ENCODE results near the gene FGF22. TPM values are rescaled to one million over a fixed set of nuclear protein-coding genes. Genes with fewer than 3 reads are reported as not detected.
A peak's percentile ranks its signal among the peaks of the same experiment; 100 is the strongest.

FGF22 gene
- total RNA-seq, 1 experiment from 2014 or later = not detected

GRCh38 chr19:677601-678436 lies 38.1 kb downstream of the FGF22 start:
- DNase-seq (ENCODE audit: low read depth) = no peak

GRCh38 chr19:678791-679388 lies 39.2 kb downstream of the FGF22 start:
- no peak for DNase-seq (ENCODE audit: low read depth)

- DNase-seq (ENCODE audit: low read depth) = no peak
Observed at GRCh38 chr19:679418-680286, 40.0 kb downstream of the FGF22 start.

GRCh38 chr19:680287-681028 lies 40.8 kb downstream of the FGF22 start:
- DNase-seq (ENCODE audit: low read depth) = peak; percentile 94

- DNase-seq (ENCODE audit: low read depth) = no peak
Observed at GRCh38 chr19:681029-682019, 41.6 kb downstream of the FGF22 start.

GRCh38 chr19:682678-683320 lies 43.1 kb downstream of the FGF22 start:
- DNase-seq (ENCODE audit: low read depth) = no peak

GRCh38 chr19:685454-685931 lies 45.8 kb downstream of the FGF22 start:
- DNase-seq (ENCODE audit: low read depth) = no peak

- no peak for DNase-seq (ENCODE audit: low read depth)
Observed at GRCh38 chr19:686589-687297, 47.1 kb downstream of the FGF22 start.

- no peak for DNase-seq (ENCODE audit: low read depth)
Observed at GRCh38 chr19:687569-688166, 48.0 kb downstream of the FGF22 start.

- no peak for DNase-seq (ENCODE audit: low read depth)
Observed at GRCh38 chr19:688214-688613, 48.5 kb downstream of the FGF22 start.

GRCh38 chr19:688992-689391 lies 49.3 kb downstream of the FGF22 start:
- no peak for DNase-seq (ENCODE audit: low read depth)

- DNase-seq (ENCODE audit: low read depth) = no peak
Observed at GRCh38 chr19:690203-690602, 50.5 kb downstream of the FGF22 start.

Other genes with a start within 250 kb of the FGF22 start
- 0.29 and 0.32 TPM in 2 replicates for gene C2CD4C, start 230.7 kb upstream of the FGF22 start, total RNA-seq (2014; rRNA removed)
- gene SHC2, start 178.8 kb upstream of the FGF22 start, total RNA-seq (2014; rRNA removed) = 0.32 and 0.57 TPM in 2 replicates
- 0.19 and 0.23 TPM in 2 replicates for gene MADCAM1, start 143.4 kb upstream of the FGF22 start, total RNA-seq (2014; rRNA removed)
- gene TPGS1, start 132.4 kb upstream of the FGF22 start, total RNA-seq (2014; rRNA removed) = 84.8 and 85.9 TPM in 2 replicates
- gene CDC34, start 108.1 kb upstream of the FGF22 start, total RNA-seq (2014; rRNA removed) = 64.6 and 69.6 TPM in 2 replicates
- 1.7 TPM in 1 of 2 replicates, not detected in the other for gene GZMM, start 95.8 kb upstream of the FGF22 start, total RNA-seq (2014; rRNA removed)
- 746 and 758 TPM in 2 replicates for gene BSG, start 67.3 kb upstream of the FGF22 start, total RNA-seq (2014; rRNA removed)
- 1.4 and 1.9 TPM in 2 replicates for gene HCN2, start 50.0 kb upstream of the FGF22 start, total RNA-seq (2014; rRNA removed)
- 42.4 and 44.4 TPM in 2 replicates for gene POLRMT, start 6.3 kb upstream of the FGF22 start, total RNA-seq (2014; rRNA removed)
- 73.6 and 88.4 TPM in 2 replicates for gene RNF126, start 23.3 kb downstream of the FGF22 start, total RNA-seq (2014; rRNA removed)
- 125 and 217 TPM in 2 replicates for gene FSTL3, start 36.5 kb downstream of the FGF22 start, total RNA-seq (2014; rRNA removed)
- gene PRSS57, start 55.6 kb downstream of the FGF22 start, total RNA-seq (2014; rRNA removed) = not detected in 2 replicates
- 2.2 and 2.3 TPM in 2 replicates for gene PALM, start 69.1 kb downstream of the FGF22 start, total RNA-seq (2014; rRNA removed)
- gene MISP, start 111.2 kb downstream of the FGF22 start, total RNA-seq (2014; rRNA removed) = 0.46 and 0.58 TPM in 2 replicates
- gene PTBP1, start 157.6 kb downstream of the FGF22 start, total RNA-seq (2014; rRNA removed) = 425 and 475 TPM in 2 replicates
- 0.06 TPM in 1 of 2 replicates, not detected in the other for gene PLPPR3, start 182.1 kb downstream of the FGF22 start, total RNA-seq (2014; rRNA removed)
- gene AZU1, start 188.0 kb downstream of the FGF22 start, total RNA-seq (2014; rRNA removed) = not detected in 2 replicates
- not detected in 2 replicates for gene PRTN3, start 201.1 kb downstream of the FGF22 start, total RNA-seq (2014; rRNA removed)
- 0.11 TPM in 1 of 2 replicates, not detected in the other for gene ELANE, start 212.4 kb downstream of the FGF22 start, total RNA-seq (2014; rRNA removed)
- 0.38 TPM in 1 of 2 replicates, not detected in the other for gene CFD, start 219.8 kb downstream of the FGF22 start, total RNA-seq (2014; rRNA removed)

Measured in LHCN-M2 (cell line).